ENCODE measurements around the gene UBE2R2. TPM values are rescaled to one million over a fixed set of nuclear protein-coding genes. Genes with fewer than 3 reads are reported as not detected.

The UBE2R2 gene
- total RNA-seq, 1 donor from 2014 or later, result 28.5 TPM

DNA sequence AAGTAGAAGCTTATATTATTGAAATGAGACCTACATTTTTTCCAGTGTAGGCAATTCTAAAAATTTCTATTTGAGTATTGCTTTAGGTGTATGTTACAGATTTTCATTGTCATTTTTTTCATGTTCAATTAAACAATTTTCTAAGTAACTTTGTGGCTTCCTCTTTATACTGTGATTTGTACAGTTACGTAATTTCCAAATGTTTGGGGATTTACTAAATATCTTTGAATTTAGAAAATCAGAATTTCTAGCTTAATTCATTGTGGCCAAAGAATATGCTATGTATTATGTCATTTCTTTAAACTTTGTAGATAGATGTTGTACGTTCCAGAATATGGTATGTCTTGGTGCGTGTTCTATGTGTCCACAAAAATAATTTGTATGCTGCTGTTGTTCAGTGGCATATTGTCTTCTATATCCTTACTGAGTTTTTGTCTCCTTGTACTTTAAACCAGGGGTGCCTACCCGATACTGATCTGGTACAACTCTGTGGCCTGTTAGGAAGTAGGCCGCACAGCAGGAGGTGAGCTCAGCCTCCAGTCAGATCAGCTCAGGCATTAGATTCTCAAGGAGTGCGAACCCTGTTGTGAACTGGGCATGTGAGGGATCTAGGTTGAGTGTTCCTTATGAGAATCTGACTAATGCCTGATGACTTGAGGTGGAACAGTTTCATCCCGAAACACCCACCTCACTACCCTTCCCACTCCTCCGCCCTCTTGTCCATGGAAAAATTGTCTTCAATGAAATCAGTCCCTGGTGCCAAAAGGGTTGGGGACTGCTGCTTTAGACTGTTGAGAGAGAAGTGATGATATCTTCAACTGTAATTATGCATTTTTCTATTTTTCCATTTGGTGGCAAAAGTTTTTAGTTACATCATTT is 63.5 kb downstream of the UBE2R2 start:
- DNase-seq (ENCODE audit: low spot score in 2 of 2) (no peak), FAIRE-seq (no peak)

- no peak for DNase-seq (ENCODE audit: low spot score in 2 of 2)
- no peak for FAIRE-seq
Measured at GRCh38 chr9:33881635-33882034, 64.7 kb downstream of the UBE2R2 start.

- no peak for FAIRE-seq
Measured at GRCh38 chr9:33884856-33885701, 68.1 kb downstream of the UBE2R2 start.

GRCh38 chr9:33885948-33886347 is 69.0 kb downstream of the UBE2R2 start:
- DNase-seq (ENCODE audit: low spot score in 2 of 2), result no peak
- FAIRE-seq, result no peak

More at GRCh38 chr9:33884856-33885701, 68.1 kb downstream of the UBE2R2 start:
- no peak for DNase-seq (ENCODE audit: low spot score in 2 of 2)

GRCh38 chr9:33893861-33894260 is 76.9 kb downstream of the UBE2R2 start:
- DNase-seq (ENCODE audit: low spot score in 2 of 2) (no peak), FAIRE-seq (no peak)

- no peak for FAIRE-seq
- DNase-seq (ENCODE audit: low spot score in 2 of 2), result no peak
Measured at GRCh38 chr9:33894316-33894715, 77.4 kb downstream of the UBE2R2 start.

- no peak for FAIRE-seq
- DNase-seq (ENCODE audit: low spot score in 2 of 2), result no peak
Measured at GRCh38 chr9:33903157-33903780, 86.3 kb downstream of the UBE2R2 start.

DNA sequence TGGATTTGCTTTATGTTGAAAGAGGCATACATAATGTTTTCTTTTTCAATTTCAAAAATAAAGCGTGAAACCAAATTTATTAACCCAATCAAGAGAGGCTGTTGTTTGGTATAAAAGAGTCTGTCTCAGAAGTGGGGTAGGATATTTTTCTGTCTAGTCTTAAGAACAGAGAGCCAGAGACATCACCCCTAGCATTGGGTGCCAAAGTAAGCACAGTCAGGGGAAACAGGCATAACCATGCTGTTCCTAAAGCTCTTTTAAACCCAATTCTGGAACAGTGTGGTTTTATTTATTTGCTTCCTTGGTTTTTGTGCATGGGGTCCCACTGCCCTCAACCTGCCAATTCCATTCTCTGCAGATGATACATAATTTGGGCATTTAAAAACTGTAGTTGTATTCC is 88.2 kb downstream of the UBE2R2 start:
- DNase-seq (ENCODE audit: low spot score in 2 of 2), result no peak
- no peak for FAIRE-seq

DNA sequence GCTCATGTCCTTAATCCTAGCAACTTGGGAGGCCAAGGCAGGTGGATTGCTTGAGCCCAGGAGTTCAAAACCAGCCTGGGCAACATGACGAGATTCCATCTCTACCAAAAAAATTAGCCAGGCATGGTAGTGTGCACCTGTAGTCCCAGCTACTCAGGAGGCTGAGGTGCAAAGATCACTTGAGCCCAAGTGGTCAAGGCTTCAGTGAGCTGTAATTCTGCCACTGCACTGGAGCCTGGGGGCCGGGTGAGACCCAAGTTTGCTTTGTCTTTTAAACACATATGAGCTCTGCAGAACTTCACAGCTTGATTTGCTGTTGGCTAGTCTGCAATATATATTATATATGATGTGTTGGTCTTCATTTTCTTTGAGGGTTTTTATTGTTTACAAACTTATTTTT is 89.8 kb downstream of the UBE2R2 start:
- DNase-seq (ENCODE audit: low spot score in 2 of 2), result no peak
- no peak for FAIRE-seq

DNA sequence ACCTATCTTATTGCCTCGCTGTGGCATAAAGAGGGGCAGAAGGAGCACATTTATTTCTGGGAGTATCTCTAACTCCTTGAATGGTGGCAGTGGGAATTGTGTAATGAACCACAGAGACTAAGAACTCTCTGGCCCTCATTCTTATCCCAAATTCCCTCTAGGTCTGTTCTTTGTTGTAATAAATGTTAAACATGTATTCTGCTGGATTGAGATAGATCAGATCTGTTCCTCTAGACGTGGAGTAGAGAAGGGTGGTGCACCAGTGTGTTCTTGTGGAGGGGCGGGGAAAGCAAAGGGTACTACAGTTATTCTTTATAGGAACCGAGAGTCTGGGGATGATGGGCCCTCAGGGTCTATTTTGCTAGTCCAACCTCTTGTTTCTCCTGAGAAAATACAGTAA is 90.4 kb downstream of the UBE2R2 start:
- FAIRE-seq, result no peak
- no peak for DNase-seq (ENCODE audit: low spot score in 2 of 2)

DNA sequence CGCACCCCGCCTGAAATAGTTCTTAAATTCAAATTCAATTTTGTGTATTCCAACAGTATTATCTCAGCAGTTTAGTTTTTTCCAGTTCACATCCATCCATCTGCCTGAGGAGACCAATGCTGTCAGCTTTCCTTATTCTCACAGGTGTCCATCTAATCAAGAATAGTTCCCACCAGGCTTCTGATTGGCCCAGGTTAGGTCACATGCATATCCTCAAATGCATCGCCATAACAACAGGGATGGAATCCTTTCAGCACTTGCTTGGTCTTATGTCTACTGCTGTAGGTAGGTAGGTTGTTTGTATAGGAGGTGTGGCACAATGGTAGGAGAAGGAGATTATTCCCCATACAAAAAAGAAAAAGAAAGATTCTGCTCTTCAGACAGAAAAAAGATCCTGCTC is 91.2 kb downstream of the UBE2R2 start:
- FAIRE-seq (no peak), DNase-seq (ENCODE audit: low spot score in 2 of 2) (no peak)

DNA sequence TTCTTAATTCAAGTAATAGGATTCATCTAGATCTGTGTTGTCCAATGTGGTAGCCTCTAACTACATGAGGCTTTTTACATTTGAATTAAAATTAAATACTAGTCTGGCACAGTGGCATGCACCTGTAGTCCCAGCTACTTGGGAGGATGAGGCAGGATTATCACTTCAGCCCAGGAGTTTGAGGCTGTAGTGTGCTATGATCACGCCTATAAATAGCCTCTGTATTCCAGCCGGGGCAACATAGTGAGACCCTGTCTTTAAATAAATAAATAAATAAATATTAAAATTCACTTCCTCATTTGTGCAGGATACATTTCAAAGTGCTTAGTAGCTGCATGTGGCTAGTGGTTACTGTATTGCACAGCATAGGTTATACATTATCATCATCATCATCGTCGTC is 91.8 kb downstream of the UBE2R2 start:
- FAIRE-seq (no peak), DNase-seq (ENCODE audit: low spot score in 2 of 2) (no peak)

- FAIRE-seq (no peak), DNase-seq (ENCODE audit: low spot score in 2 of 2) (no peak)
Measured at GRCh38 chr9:33913541-33913940, 96.6 kb downstream of the UBE2R2 start.

DNA sequence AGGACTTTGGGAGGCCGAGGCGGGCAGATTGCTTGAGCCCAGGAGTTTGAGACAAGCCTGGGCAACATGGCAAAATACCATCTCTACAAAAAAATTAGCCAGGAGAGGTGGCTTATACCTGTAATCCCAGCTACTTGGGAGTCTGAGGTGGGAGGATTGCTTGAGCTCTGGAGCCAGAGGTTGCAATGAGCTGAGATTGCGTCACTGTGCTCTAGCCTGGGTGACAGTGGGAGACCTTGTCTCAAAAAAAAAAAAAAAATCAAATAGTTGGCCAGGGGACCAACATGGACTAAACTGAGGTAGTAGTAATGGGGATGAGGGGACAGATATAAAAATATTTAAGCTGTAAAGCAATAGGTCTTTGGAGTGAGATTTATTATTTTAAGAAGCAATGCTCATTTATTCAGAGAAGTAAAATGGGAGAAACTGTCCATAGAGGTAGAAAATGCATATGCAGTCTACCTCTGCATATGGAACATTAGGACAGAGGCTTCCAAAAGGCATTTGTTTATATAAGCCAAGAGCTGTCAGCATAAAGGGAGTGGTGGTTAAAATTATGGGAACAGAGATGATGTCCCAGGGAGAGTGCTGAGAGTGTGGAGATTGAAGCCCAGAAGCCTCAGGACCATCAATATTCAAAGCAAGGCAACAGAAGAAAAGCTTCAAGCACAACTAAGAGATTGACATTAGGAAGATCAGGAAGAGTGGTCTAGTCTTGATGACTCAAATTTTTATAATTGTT is 98.1 kb downstream of the UBE2R2 start:
- DNase-seq (ENCODE audit: low spot score in 2 of 2), result no peak
- no peak for FAIRE-seq

DNA sequence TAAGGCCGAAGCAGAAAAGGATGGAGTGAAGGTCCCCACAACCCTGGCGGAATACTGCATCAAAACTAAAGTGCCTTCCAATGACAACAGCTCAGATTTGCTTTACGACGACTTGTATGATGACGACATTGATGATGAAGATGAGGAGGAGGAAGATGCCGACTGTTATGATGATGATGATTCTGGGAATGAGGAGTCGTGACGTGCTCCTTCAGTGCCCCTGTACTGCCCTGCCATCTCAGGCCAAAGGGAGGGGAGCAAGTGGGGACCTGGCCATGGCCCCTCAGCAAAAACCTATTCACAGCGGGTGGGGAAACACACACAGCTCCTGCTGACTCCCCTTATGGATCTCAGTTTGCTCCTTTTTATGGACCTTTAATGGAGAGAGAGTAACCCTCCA is 100.1 kb downstream of the UBE2R2 start:
- FAIRE-seq (no peak), DNase-seq (ENCODE audit: low spot score in 2 of 2) (no peak)

DNA sequence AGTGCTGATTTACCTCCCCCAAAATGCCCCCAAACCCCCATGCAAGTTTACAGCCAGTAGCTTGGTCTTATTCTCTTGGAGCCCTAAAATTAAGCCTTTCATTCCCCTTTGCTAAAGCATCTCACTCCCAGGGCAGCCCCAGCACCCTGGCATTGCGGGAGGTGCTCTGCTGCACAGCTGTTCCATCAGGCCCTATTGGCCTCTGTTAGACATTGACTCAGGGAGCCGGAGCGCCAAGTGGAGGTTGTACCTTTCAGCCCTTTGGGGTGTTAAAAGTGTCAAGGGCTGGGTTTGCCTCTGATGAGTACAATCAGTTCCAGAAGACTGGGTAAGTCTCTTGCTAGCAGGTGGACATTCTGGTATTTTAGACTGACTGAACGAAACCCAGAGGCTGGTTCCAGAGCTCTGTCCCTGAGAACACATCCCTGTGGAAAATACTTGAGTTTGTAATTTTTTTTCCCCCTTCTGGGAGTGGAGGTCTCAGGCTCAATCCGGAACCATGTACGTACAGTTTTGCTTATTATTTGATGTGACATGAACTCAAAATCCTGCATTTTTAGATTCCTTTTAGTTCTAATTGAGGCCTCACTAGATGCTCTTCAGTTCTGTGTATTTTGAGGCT is 102.4 kb downstream of the UBE2R2 start:
- FAIRE-seq, result no peak
- DNase-seq (ENCODE audit: low spot score in 2 of 2), result no peak

DNA sequence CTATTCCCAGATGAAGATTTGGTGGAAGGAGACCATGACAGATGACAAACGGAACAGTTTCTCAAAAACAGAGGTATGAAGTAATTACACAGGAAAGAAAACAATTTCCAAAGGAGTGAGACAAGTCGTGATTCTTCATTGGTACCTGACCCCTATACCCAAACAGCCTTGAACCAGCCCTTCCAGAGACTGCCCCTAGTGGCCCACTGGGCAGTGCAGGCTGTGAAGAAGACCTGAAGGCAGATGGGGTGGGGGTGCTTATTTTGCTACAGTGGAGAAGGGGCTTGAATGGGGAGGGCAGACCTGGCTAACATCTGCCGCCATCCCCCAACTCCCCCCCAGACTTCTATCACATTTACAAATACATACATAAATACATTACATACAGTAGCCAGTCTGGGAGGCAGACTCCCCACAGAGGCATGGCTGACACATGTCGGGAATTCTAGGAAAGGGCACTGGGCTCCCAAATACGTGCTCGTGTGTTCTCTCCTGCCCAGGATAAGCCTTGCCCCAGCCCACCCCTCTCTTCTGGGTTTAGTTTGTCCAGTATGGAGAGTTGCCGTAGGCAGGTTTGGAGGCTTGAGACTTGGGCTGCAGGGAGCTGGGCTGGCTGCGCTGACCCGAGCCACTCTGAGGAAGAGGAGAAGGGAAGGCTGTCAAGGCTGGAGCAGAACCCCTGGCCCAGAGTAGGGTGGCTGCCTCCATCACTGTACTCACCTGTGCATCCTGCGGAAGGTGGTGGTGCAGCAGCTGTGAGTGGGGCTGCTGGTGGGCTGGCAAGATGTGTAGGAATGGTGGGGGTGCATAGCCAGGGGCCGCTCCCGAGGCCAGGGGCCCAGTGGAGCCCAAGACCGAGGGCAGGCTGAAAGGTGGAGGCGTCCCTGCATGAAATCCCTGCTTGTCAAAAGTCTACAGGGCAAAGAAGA is 105.3 kb downstream of the UBE2R2 start:
- no peak for DNase-seq (ENCODE audit: low spot score in 2 of 2)
- no peak for FAIRE-seq

- FAIRE-seq (no peak), DNase-seq (ENCODE audit: low spot score in 2 of 2) (no peak)
Measured at GRCh38 chr9:33923079-33923478, 106.1 kb downstream of the UBE2R2 start.

Data from frontal cortex (tissue), 4 donors.